ENCODE data around the gene LDB3.

DNA sequence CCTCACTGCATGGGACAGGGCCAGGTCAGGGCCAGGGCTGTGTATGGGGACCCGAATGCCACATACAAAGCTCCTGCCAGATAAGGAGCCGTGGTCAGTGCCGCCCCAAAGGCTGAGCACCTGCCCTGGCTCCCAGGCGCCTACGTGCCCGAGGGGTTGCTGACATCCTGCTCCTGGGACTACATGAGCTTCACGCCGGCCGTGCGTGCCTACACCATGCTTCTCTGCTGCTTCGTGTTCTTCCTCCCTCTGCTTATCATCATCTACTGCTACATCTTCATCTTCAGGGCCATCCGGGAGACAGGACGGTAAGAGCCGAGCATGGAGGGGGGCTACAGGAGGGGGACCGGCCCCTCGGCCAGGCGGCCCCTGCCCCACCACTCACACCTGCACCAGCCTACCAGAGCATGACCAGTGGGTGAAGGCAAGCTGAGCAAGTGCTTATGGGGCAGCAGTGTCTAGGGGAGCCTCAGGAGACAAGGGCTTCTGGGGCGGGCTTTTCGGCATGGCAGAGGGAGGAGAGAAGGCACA is 9.1 kb upstream of the LDB3 start:
- no peak for TF ChIP-seq POLR2A (IDR thresholded peaks at IDR 0.05)
- TF ChIP-seq, protein P1, sequence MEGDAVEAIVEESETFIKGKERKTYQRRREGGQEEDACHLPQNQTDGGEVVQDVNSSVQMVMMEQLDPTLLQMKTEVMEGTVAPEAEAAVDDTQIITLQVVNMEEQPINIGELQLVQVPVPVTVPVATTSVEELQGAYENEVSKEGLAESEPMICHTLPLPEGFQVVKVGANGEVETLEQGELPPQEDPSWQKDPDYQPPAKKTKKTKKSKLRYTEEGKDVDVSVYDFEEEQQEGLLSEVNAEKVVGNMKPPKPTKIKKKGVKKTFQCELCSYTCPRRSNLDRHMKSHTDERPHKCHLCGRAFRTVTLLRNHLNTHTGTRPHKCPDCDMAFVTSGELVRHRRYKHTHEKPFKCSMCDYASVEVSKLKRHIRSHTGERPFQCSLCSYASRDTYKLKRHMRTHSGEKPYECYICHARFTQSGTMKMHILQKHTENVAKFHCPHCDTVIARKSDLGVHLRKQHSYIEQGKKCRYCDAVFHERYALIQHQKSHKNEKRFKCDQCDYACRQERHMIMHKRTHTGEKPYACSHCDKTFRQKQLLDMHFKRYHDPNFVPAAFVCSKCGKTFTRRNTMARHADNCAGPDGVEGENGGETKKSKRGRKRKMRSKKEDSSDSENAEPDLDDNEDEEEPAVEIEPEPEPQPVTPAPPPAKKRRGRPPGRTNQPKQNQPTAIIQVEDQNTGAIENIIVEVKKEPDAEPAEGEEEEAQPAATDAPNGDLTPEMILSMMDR (IDR thresholded peaks at IDR 0.05) = no peak
